IMR-90 (cell line): Measurements from ENCODE around the gene IL10. TPM values are rescaled to one million over a fixed set of nuclear protein-coding genes. Genes with fewer than 3 reads are reported as not detected.

Source experiments
- ATAC-seq: fragments of 200-7000 bp; cut with Tn5 transposase; 2 replicates; pipeline ENCODE4 v1.9.1; 2020; ENCODE audit warnings: low read depth, mild to moderate bottlenecking, moderate library complexity
- BruUV-seq: library from RNA; stranded (reverse); fragments of 400-500 nt; replicated peaks from 2 replicates; lab custom pipeline; 2021; lab: Mats Ljungman, UMichigan
- CTCF ChIA-PET: fragments of 300-600 bp; formaldehyde crosslinking; extraction: SDS; loops from one replicate; lab custom pipeline; 2021; ENCODE audit warnings: antibody characterized with exemption; lab: Yijun Ruan, JAX
- POLR2A ChIA-PET: fragments of 300-600 bp; sonication (Branson Sonifier 250); formaldehyde crosslinking; loops from one replicate; lab custom pipeline; 2022; ENCODE audit warnings: antibody characterized with exemption; ENCODE audit not compliant: unreplicated experiment; lab: Charles Lee
- DNase-seq: peaks from one replicate; pipeline ENCODE4 v3.0.0; 2013
- H2AFZ ChIP-seq: replicated peaks from 2 replicates; pipeline ENCODE3; 2013; ENCODE audit warnings: low read length, mild to moderate bottlenecking; ENCODE audit not compliant: poor library complexity
- H2AK5ac ChIP-seq: 2 replicates; pipeline ENCODE4 v1.6.1; 2013; ENCODE audit warnings: low read depth, low read length, inconsistent platforms
- H2AK9ac ChIP-seq: replicated peaks from 2 replicates; pipeline ENCODE3; 2013; ENCODE audit warnings: mild to moderate bottlenecking, low read depth, low read length, moderate library complexity; ENCODE audit not compliant: poor library complexity
- H2BK120ac ChIP-seq: 2 replicates; pipeline ENCODE4 v1.6.1; 2013; ENCODE audit warnings: low read depth, low read length, inconsistent platforms
- H2BK15ac ChIP-seq: 3 replicates; pipeline ENCODE4 v1.6.1; 2013; ENCODE audit warnings: low read depth, low read length, inconsistent platforms
- H2BK20ac ChIP-seq: 2 replicates; pipeline ENCODE4 v1.6.1; 2013; ENCODE audit warnings: low read depth, mild to moderate bottlenecking, inconsistent platforms, low read length, moderate library complexity
- H2BK5ac ChIP-seq: 2 replicates; pipeline ENCODE4 v1.6.1; 2013; ENCODE audit warnings: mild to moderate bottlenecking, low read depth, low read length, inconsistent platforms; ENCODE audit not compliant: poor library complexity, severe bottlenecking
- H3K14ac ChIP-seq: replicated peaks from 2 replicates; pipeline ENCODE4 v1.6.1; 2013; ENCODE audit warnings: low read depth, low read length, inconsistent platforms
- H3K18ac ChIP-seq: 2 replicates; pipeline ENCODE4 v1.6.1; 2013; ENCODE audit warnings: low read depth, low read length, control low read depth
- H3K23ac ChIP-seq: 2 replicates; pipeline ENCODE4 v1.6.1; 2013; ENCODE audit warnings: low read depth, low read length, inconsistent platforms
- H3K27ac ChIP-seq: 2 replicates; pipeline ENCODE4 v1.5.1; 2013; ENCODE audit warnings: mild to moderate bottlenecking, control low read depth, low read length; ENCODE audit not compliant: insufficient read depth
- H3K27me3 ChIP-seq: 2 replicates; pipeline ENCODE4 v1.6.1; 2013; ENCODE audit warnings: low read length; ENCODE audit not compliant: control insufficient read depth, insufficient read depth
- H3K36me3 ChIP-seq: 2 replicates; pipeline ENCODE4 v1.6.1; 2013; ENCODE audit warnings: low read length, mixed read lengths; ENCODE audit not compliant: control insufficient read depth, insufficient read depth
- H3K4ac ChIP-seq: 2 replicates; pipeline ENCODE4 v1.6.1; 2013; ENCODE audit warnings: low read depth, low read length, inconsistent platforms
- H3K4me1 ChIP-seq: 2 replicates; pipeline ENCODE4 v1.6.1; 2013; ENCODE audit warnings: low read length, mixed read lengths; ENCODE audit not compliant: control insufficient read depth, insufficient read depth
- H3K4me2 ChIP-seq: 2 replicates; pipeline ENCODE4 v1.6.1; 2013; ENCODE audit warnings: low read depth, mild to moderate bottlenecking, control low read depth, low read length, moderate library complexity
- H3K4me3 ChIP-seq: 2 replicates; pipeline ENCODE4 v1.5.1; 2013; ENCODE audit warnings: low read depth, mild to moderate bottlenecking, control low read depth, low read length, moderate library complexity; ENCODE audit not compliant: insufficient read depth
- H3K56ac ChIP-seq: 2 replicates; pipeline ENCODE4 v1.6.1; 2013; ENCODE audit warnings: low read length, inconsistent platforms; ENCODE audit not compliant: insufficient read depth; ENCODE audit errors: extremely low read depth
- H3K79me1 ChIP-seq, 2 experiments: 2 replicates each; pipeline ENCODE4 v1.6.1; 2013; ENCODE audit warnings: low read length in 2 of 2, inconsistent platforms in 1 of 2, low read depth in 1 of 2
- H3K9ac ChIP-seq: 2 replicates; pipeline ENCODE4 v1.6.1; 2013; ENCODE audit warnings: low read depth, low read length, control low read depth
- H3K9me1 ChIP-seq: 2 replicates; pipeline ENCODE4 v1.6.1; 2013; ENCODE audit warnings: low read length, inconsistent platforms; ENCODE audit not compliant: insufficient read depth
- H3K9me3 ChIP-seq: 2 replicates; pipeline ENCODE4 v1.6.1; 2013; ENCODE audit warnings: low read length; ENCODE audit not compliant: control insufficient read depth, insufficient read depth
- H4K20me1 ChIP-seq: 2 replicates; pipeline ENCODE4 v1.6.1; 2013; ENCODE audit warnings: low read length, inconsistent platforms; ENCODE audit not compliant: insufficient read depth
- H4K5ac ChIP-seq: 2 replicates; pipeline ENCODE4 v1.6.1; 2013; ENCODE audit warnings: mild to moderate bottlenecking, low read depth, low read length, control low read depth
- H4K8ac ChIP-seq, 2 experiments: 2 replicates each; pipeline ENCODE4 v1.6.1; 2013; ENCODE audit warnings: low read depth in 2 of 2, low read length in 2 of 2, control low read depth in 1 of 2, inconsistent platforms in 1 of 2
- H4K91ac ChIP-seq: 2 replicates; pipeline ENCODE4 v1.6.1; 2013; ENCODE audit warnings: low read depth, low read length, inconsistent platforms; ENCODE audit not compliant: insufficient read depth
- CEBPB ChIP-seq: IDR thresholded peaks from 2 replicates; pipeline ENCODE4 v1.6.1; 2012; ENCODE audit warnings: low read depth, low read length, improper control_type of control experiment
- ELK1 ChIP-seq: fragments of 150-350 bp; IDR thresholded peaks from 2 replicates; pipeline ENCODE4 v1.6.1; 2016; ENCODE audit warnings: low read depth, mild to moderate bottlenecking, low read length, moderate library complexity, borderline replicate concordance
- MXI1 ChIP-seq: IDR thresholded peaks from 2 replicates; pipeline ENCODE4 v1.6.1; 2012; ENCODE audit warnings: low read depth, mild to moderate bottlenecking, low read length, moderate library complexity, borderline replicate concordance
- WGBS, 2 experiments: methylation state at CpG; one replicate each; pipeline versions ENCODE4 v1.1.5 to v1.1.7; 2013; ENCODE audit warnings: missing lambda C conversion rate in 2 of 2; ENCODE audit not compliant: insufficient read length in 1 of 2; ENCODE audit errors: extremely low coverage in 2 of 2; 5-methylcytosine and 5-hydroxymethylcytosine counted together
- dilution Hi-C: fragments of 300-500 bp; cut with HindIII; formaldehyde crosslinking; loops from one replicate; pipeline ENCODE4 v1.14.3; 2018; ENCODE audit warnings: low sequenced_read_pairs; ENCODE audit not compliant: unreplicated experiment
- in situ Hi-C: fragments of 300-500 bp; cut with MboI; formaldehyde crosslinking; loops from 3 replicates; pipeline ENCODE4 v1.14.3; 2019; ENCODE audit warnings: low sequenced_read_pairs, inconsistent platforms, mixed read lengths
- intact Hi-C: fragments of 100-400 bp; cut with micrococcal nuclease; formaldehyde crosslinking; loops from 2 replicates; pipeline ENCODE4 v1.10.0; 2022
- polyA plus RNA-seq, 3 experiments: library from polyadenylated mRNA; depleted of rRNA; stranded (reverse); fragments of >200 nt; gene quantifications; 2 replicates each; pipeline ENCODE4 v1.2.3, GENCODE V29; 2012; ENCODE audit warnings: low replicate concordance in 1 of 3
- total RNA-seq: library from RNA; depleted of rRNA; stranded (reverse); fragments of >200 nt; gene quantifications from 2 replicates; pipeline ENCODE4 v1.2.3, GENCODE V29; 2012
- TF ChIP-seq, protein P1 (sequence below): fragments of 150-350 bp; IDR thresholded peaks from 2 replicates; pipeline ENCODE4 v1.6.1; 2017; ENCODE audit warnings: mild to moderate bottlenecking, antibody characterized with exemption, low read length, low read depth

The IL10 gene
- total and polyA plus RNA-seq, 2 of the 4 experiments (the other 2 are of a cell fraction) = not detected

GRCh38 chr1:206790502-206791250 lies 18.4 kb upstream of the IL10 start:
- 67% methylated on average over 3 of the region's 11 CpGs; no CpG with 5 or more reads in 1 of the 2 experiments for WGBS, 2 experiments
- H2AK5ac ChIP-seq = peak overlapping the region; percentile 10; the same call in 1 of the 2 replicates
- peaks cover 11% of the 10 kb centered on the region; the same call in 1 of the 2 replicates for H3K9me1 ChIP-seq
- no peak overlapping the region for H3K27ac ChIP-seq
- H2AFZ ChIP-seq = no peak overlapping the region
- H3K9me3 ChIP-seq = no peaks in the 10 kb centered on the region
- peak overlapping the region; percentile 77 for H2BK20ac ChIP-seq
- no peak overlapping the region for H3K4me3 ChIP-seq
- ATAC-seq (no peak), DNase-seq (no peak)
- intact Hi-C loops (no loop called here), dilution Hi-C loops (no loop called here), in situ Hi-C loops (no loop called here)
- H3K4me2 ChIP-seq = no peak overlapping the region
- no TSS peak for BruUV-seq
- H2BK15ac ChIP-seq = peak overlapping the region; percentile 36; the same call in 1 of the 3 replicates
- peaks cover 5% of the 10 kb centered on the region for H3K4me1 ChIP-seq
- H2BK5ac ChIP-seq = no peak overlapping the region
- H4K20me1 ChIP-seq = no peaks in the 10 kb centered on the region
- peak overlapping the region; percentile 41; the same call in 1 of the 2 replicates for H3K4ac ChIP-seq
- no peaks in the 10 kb centered on the region; the same call in 1 of the 2 replicates for H3K27me3 ChIP-seq
- H4K91ac ChIP-seq = peak overlapping the region; percentile 31; the same call in 1 of the 2 replicates
- TF ChIP-seq MXI1 (no peak), CEBPB (no peak), ELK1 (no peak)
- TF ChIP-seq, protein P1, sequence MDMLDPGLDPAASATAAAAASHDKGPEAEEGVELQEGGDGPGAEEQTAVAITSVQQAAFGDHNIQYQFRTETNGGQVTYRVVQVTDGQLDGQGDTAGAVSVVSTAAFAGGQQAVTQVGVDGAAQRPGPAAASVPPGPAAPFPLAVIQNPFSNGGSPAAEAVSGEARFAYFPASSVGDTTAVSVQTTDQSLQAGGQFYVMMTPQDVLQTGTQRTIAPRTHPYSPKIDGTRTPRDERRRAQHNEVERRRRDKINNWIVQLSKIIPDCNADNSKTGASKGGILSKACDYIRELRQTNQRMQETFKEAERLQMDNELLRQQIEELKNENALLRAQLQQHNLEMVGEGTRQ = no peak
- CTCF ChIA-PET = no interaction called here
- H3K9ac ChIP-seq = no peak overlapping the region
- H2BK120ac ChIP-seq = peak overlapping the region; percentile 47
- no peaks in the 10 kb centered on the region for H3K36me3 ChIP-seq
- H4K8ac ChIP-seq = peak overlapping the region in 1 of 2 experiments; percentile 2; a peak in 1 of 4 replicates
- no peak overlapping the region for H3K18ac ChIP-seq
- no peak overlapping the region for H3K56ac ChIP-seq
- H3K23ac ChIP-seq = no peak overlapping the region; the same call in 1 of the 2 replicates
- H2AK9ac ChIP-seq = no peak overlapping the region
- no peaks in the 10 kb centered on the region for H3K79me1 ChIP-seq
- POLR2A ChIA-PET = interaction anchor here (0.6 kb wide), 1 partner anchor 85 kb away, joined by 3 read pairs; no protein-coding TSS in a partner anchor
- H4K5ac ChIP-seq = no peak overlapping the region
- H3K14ac ChIP-seq = no peak overlapping the region; the same call in 1 of the 2 replicates
